ENCODE data around the gene OR10S1. TPM values are rescaled to one million over a fixed set of nuclear protein-coding genes. Genes with fewer than 3 reads are reported as not detected.

The OR10S1 gene
- total and polyA plus RNA-seq, 2 donors (not counting 3 experiments of a cell fraction or from before 2014, with no cell fraction given), result not detected

- DNase-seq (ENCODE audit: low read depth, low spot score) (no peak), FAIRE-seq (no peak)
- ChIA-PET POLR2A (no interaction called here), CTCF (no interaction called here)
- intact Hi-C loops (cut with micrococcal nuclease), result no loop called here
- dilution Hi-C loops (cut with MboI; ENCODE audit: extremely low pct_ligation_motif_present, low sequenced_read_pairs), result no loop called here
- Histone ChIP-seq H3K9ac (replicated peaks; ENCODE audit: extremely low read depth, insufficient read depth, low read length) (no peak overlapping the region), H3K79me2 (ENCODE audit: control insufficient read depth, insufficient read depth, low read length) (no peaks in the 10 kb centered on the region), H3K9me3 (replicated peaks; ENCODE audit: control insufficient read depth, insufficient read depth, low read length) (no peaks in the 10 kb centered on the region), H2AFZ (ENCODE audit: low read depth, low read length) (no peak overlapping the region), H3K27me3 (ENCODE audit: control insufficient read depth in 2 of 2, insufficient read depth in 2 of 2, low read length in 2 of 2) (no peaks in the 10 kb centered on the region), H3K27ac (ENCODE audit: insufficient read depth, low read depth, low read length) (no peak overlapping the region), H3K36me3 (ENCODE audit: control insufficient read depth in 2 of 2, extremely low read depth in 1 of 2, insufficient read depth in 2 of 2, low read length in 2 of 2) (no peaks in the 10 kb centered on the region), H3K4me1 (ENCODE audit: control insufficient read depth, extremely low read depth, insufficient read depth, low read length) (peaks cover 3% of the 10 kb centered on the region), H3K4me3 (replicated peaks in 1 of 3; ENCODE audit: insufficient read depth in 1 of 3, low read depth in 1 of 3, low read length in 3 of 3) (no peak overlapping the region), H3K4me2 (ENCODE audit: insufficient read depth, low read length) (no peak overlapping the region), H4K20me1 (replicated peaks; ENCODE audit: control insufficient read depth, extremely low read depth, insufficient read depth, low read length) (no peaks in the 10 kb centered on the region), H3K9me1 (replicated peaks; ENCODE audit: control insufficient read depth, extremely low read depth, insufficient read depth, low read length) (no peaks in the 10 kb centered on the region)
- TF ChIP-seq MAX (IDR thresholded peaks at IDR 0.05; ENCODE audit: insufficient read depth, insufficient read length), result no peak
- TF ChIP-seq JUN (IDR thresholded peaks at IDR 0.05; ENCODE audit: borderline replicate concordance, insufficient read depth, insufficient read length, low read depth), result no peak
- TF ChIP-seq EZH2 (IDR thresholded peaks at IDR 0.05; ENCODE audit: borderline replicate concordance, low read depth, low read length, severe bottlenecking), result no peak
- TF ChIP-seq POLR2AphosphoS5 (IDR thresholded peaks at IDR 0.05; ENCODE audit: insufficient read depth, low read depth, low read length), result no peak
- TF ChIP-seq POLR2A (IDR thresholded peaks at IDR 0.05; ENCODE audit: low read depth, low read length), result no peak
- no peak for TF ChIP-seq GATA2 (IDR thresholded peaks at IDR 0.05; ENCODE audit: insufficient read depth, insufficient read length, low read depth, low read length)
- no peak for TF ChIP-seq MYC (IDR thresholded peaks at IDR 0.05; ENCODE audit: low read depth, low read length)
- BruUV-seq (replicated peaks), result no TSS peak
Measured at GRCh38 chr11:123956752-123957151, 20.8 kb downstream of the OR10S1 start.

DNA sequence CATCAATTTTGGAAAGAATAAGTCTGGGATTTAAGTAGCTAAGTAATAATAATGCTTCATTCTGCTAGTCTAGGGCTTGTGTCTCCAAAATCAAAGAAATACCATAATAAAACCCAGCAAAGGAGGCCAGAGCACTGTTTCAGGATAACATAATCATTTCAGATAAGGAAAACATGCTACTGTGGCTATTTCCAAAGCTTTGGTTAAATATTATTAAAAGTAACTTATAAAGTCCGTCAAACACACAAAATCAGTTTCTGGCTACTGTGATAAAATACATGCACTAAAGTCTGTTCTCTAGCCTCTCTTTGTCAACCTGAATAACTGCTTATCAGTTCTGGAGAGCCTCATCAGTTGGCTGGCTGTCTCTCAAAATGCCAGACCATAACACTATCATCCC is 32.4 kb downstream of the OR10S1 start:
- intact Hi-C loops (cut with micrococcal nuclease), result no loop called here
- Histone ChIP-seq H3K4me2 (ENCODE audit: insufficient read depth, low read length) (no peak overlapping the region), H3K4me3 (replicated peaks in 1 of 3; ENCODE audit: insufficient read depth in 1 of 3, low read depth in 1 of 3, low read length in 3 of 3) (no peak overlapping the region), H3K27me3 (ENCODE audit: control insufficient read depth in 2 of 2, insufficient read depth in 2 of 2, low read length in 2 of 2) (peaks cover 0 to 4% of the 10 kb centered on the region in 2 experiments), H4K20me1 (replicated peaks; ENCODE audit: control insufficient read depth, extremely low read depth, insufficient read depth, low read length) (no peaks in the 10 kb centered on the region), H3K79me2 (ENCODE audit: control insufficient read depth, insufficient read depth, low read length) (no peaks in the 10 kb centered on the region), H3K9me1 (replicated peaks; ENCODE audit: control insufficient read depth, extremely low read depth, insufficient read depth, low read length) (no peaks in the 10 kb centered on the region), H3K9me3 (replicated peaks; ENCODE audit: control insufficient read depth, insufficient read depth, low read length) (no peaks in the 10 kb centered on the region), H3K36me3 (ENCODE audit: control insufficient read depth in 2 of 2, extremely low read depth in 1 of 2, insufficient read depth in 2 of 2, low read length in 2 of 2) (no peaks in the 10 kb centered on the region), H3K9ac (replicated peaks; ENCODE audit: extremely low read depth, insufficient read depth, low read length) (no peak overlapping the region), H3K4me1 (ENCODE audit: control insufficient read depth, extremely low read depth, insufficient read depth, low read length) (no peaks in the 10 kb centered on the region), H3K27ac (ENCODE audit: insufficient read depth, low read depth, low read length) (no peak overlapping the region), H2AFZ (ENCODE audit: low read depth, low read length) (no peak overlapping the region)
- no peak for FAIRE-seq
- POLR2A ChIA-PET, result no interaction called here
- no peak for DNase-seq (ENCODE audit: low read depth, low spot score)
- CTCF ChIA-PET, result interaction anchor here (1.4 kb wide), 1 partner anchor 127 kb away, joined by 4 read pairs; no protein-coding TSS in a partner anchor
- TF ChIP-seq GATA2 (IDR thresholded peaks at IDR 0.05; ENCODE audit: insufficient read depth, insufficient read length, low read depth, low read length) (no peak), POLR2A (IDR thresholded peaks at IDR 0.05; ENCODE audit: low read depth, low read length) (no peak), POLR2AphosphoS5 (IDR thresholded peaks at IDR 0.05; ENCODE audit: insufficient read depth, low read depth, low read length) (no peak), EZH2 (IDR thresholded peaks at IDR 0.05; ENCODE audit: borderline replicate concordance, low read depth, low read length, severe bottlenecking) (no peak), JUN (IDR thresholded peaks at IDR 0.05; ENCODE audit: borderline replicate concordance, insufficient read depth, insufficient read length, low read depth) (no peak), MYC (IDR thresholded peaks at IDR 0.05; ENCODE audit: low read depth, low read length) (no peak), MAX (IDR thresholded peaks at IDR 0.05; ENCODE audit: insufficient read depth, insufficient read length) (no peak), FOS (IDR thresholded peaks at IDR 0.05; ENCODE audit: borderline replicate concordance, insufficient read depth, low read length) (no peak)
- TF ChIP-seq, protein P1, sequence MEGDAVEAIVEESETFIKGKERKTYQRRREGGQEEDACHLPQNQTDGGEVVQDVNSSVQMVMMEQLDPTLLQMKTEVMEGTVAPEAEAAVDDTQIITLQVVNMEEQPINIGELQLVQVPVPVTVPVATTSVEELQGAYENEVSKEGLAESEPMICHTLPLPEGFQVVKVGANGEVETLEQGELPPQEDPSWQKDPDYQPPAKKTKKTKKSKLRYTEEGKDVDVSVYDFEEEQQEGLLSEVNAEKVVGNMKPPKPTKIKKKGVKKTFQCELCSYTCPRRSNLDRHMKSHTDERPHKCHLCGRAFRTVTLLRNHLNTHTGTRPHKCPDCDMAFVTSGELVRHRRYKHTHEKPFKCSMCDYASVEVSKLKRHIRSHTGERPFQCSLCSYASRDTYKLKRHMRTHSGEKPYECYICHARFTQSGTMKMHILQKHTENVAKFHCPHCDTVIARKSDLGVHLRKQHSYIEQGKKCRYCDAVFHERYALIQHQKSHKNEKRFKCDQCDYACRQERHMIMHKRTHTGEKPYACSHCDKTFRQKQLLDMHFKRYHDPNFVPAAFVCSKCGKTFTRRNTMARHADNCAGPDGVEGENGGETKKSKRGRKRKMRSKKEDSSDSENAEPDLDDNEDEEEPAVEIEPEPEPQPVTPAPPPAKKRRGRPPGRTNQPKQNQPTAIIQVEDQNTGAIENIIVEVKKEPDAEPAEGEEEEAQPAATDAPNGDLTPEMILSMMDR (IDR thresholded peaks at IDR 0.05; ENCODE audit: extremely low read depth in 1 of 2, insufficient read depth in 1 of 2, low read depth in 1 of 2, low read length in 2 of 2), result no peak
- no TSS peak for BruUV-seq (replicated peaks)
- dilution Hi-C loops (cut with MboI; ENCODE audit: extremely low pct_ligation_motif_present, low sequenced_read_pairs), result no loop called here
